Kidney epithelial cell (primary cell): ENCODE data around the gene DSTYK. TPM values are rescaled to one million over a fixed set of nuclear protein-coding genes. Genes with fewer than 3 reads are reported as not detected.

Source experiments
- DNase-seq: peaks from one replicate; pipeline ENCODE4 v3.0.0-alpha.2; 2010; ENCODE audit warnings: low read depth
- H3K27me3 ChIP-seq: 2 replicates; pipeline ENCODE4 v1.6.0; 2011; ENCODE audit warnings: low read length; ENCODE audit not compliant: control insufficient read depth, insufficient read depth
- H3K36me3 ChIP-seq: 2 replicates; pipeline ENCODE4 v1.5.1; 2011; ENCODE audit warnings: low read length; ENCODE audit not compliant: control insufficient read depth, insufficient read depth
- H3K4me3 ChIP-seq: 2 replicates; pipeline ENCODE4 v1.5.1; 2011; ENCODE audit warnings: low read depth, mild to moderate bottlenecking, control low read depth, low read length
- total RNA-seq: library from RNA; depleted of rRNA; stranded (reverse); fragments of >200 nt; gene quantifications from 2 replicates; pipeline ENCODE4 v1.2.3, GENCODE V29; 2015
- TF ChIP-seq, protein P1 (sequence below): IDR thresholded peaks from 2 replicates; pipeline ENCODE4 v1.5.1; 2011; ENCODE audit warnings: mild to moderate bottlenecking, moderate library complexity, low read length, control low read depth, inconsistent platforms; ENCODE audit not compliant: insufficient read depth, poor library complexity, severe bottlenecking

The DSTYK gene
- total RNA-seq, 1 donor from 2014 or later = 13.8 TPM

DNA sequence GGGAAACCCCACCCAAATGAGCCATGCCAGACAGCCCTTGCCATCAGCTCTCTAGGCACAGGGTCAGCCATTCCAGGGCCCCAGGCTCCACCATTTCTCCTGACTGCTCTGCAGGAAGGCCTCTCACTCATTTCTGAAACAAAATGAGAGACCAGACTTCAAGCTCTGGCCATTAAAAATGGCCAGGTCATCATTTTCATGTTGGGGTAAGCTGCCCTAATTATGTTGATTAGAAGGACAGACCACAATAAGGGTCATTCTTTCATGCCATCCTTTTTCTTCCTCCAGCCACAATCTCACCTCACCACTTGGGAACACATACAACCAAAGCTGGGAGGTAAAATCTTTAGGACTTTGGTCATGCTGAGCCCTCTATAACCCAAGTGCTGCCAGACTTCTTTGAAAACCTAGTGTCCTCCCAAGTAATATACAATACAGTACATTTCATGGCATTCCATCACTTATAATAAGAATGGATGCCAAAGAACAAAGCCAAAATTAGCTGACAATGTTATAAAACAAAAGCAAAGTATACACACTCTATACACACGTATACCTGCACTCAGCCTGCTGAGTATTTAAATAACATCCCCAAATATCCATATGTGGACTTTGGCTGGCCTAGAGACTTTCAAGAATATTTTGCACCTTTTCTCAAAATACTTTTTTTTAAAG, 67.3 kb downstream of the DSTYK start:
- TF ChIP-seq, protein P1, sequence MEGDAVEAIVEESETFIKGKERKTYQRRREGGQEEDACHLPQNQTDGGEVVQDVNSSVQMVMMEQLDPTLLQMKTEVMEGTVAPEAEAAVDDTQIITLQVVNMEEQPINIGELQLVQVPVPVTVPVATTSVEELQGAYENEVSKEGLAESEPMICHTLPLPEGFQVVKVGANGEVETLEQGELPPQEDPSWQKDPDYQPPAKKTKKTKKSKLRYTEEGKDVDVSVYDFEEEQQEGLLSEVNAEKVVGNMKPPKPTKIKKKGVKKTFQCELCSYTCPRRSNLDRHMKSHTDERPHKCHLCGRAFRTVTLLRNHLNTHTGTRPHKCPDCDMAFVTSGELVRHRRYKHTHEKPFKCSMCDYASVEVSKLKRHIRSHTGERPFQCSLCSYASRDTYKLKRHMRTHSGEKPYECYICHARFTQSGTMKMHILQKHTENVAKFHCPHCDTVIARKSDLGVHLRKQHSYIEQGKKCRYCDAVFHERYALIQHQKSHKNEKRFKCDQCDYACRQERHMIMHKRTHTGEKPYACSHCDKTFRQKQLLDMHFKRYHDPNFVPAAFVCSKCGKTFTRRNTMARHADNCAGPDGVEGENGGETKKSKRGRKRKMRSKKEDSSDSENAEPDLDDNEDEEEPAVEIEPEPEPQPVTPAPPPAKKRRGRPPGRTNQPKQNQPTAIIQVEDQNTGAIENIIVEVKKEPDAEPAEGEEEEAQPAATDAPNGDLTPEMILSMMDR = no peak
- DNase-seq = no peak
- Histone ChIP-seq H3K27me3 (no peaks in the 10 kb centered on the region), H3K4me3 (no peak overlapping the region), H3K36me3 (no peaks in the 10 kb centered on the region)

DNA sequence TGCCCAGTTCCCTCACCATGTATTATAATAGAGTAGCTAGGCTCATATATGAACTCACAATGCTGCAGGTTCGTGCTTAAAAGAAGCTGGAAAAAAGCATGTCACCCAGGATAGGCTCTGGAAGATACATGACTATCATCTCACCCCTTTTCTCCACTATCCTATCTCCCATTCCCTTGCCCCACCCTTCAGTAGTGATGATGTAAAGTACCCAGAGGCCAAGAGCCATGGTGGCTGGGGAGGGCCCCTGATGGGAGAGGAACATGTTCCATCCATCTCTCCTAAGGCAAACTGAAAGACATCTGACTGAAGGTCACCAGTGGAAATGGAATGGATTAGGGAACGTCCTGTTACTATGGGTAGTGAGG, 69.4 kb downstream of the DSTYK start:
- H3K4me3 ChIP-seq = no peak overlapping the region
- no peaks in the 10 kb centered on the region for H3K36me3 ChIP-seq
- DNase-seq = no peak
- TF ChIP-seq, protein P1 = no peak
- no peaks in the 10 kb centered on the region for H3K27me3 ChIP-seq

DNA sequence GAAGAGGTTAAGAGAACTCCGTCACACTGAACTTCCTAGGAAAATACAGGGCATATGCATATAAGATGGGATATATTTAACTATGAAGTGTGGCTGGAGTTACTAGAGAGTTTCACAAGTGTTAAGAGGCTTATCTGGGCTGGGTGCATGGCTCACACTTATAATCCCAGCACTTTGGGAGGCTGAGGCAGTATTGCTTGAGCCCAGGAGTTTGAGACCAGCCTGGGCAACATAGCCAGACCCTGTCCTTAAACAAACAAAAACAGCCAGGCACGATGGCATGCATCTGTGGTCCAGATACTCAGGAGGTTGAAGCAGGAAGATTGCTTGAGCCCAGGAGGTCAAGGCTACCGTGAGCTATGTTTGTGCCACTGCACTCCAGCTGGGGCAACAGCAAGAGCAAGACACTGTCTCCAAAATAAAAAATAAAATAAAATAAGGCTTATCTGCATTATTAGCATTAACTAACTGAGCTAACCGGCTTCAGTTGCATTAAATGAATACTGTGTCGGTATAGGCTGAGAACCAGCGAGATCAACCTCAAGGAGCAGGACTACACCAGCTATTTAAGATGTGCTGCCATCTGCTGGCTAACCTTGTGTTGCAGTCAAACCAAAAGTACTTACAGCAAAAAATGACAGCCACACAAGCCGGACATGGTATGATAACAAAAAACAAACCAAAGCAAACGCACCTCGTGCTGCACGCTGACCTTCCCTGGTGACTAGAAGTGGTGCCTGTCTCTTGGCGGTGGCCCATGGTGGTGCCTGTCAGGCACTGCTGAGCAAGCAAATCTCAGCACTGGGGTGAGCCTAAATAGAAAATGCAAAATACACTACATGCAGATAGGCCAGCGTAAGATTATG, 70.0 kb downstream of the DSTYK start:
- Histone ChIP-seq H3K27me3 (no peaks in the 10 kb centered on the region), H3K4me3 (no peak overlapping the region), H3K36me3 (no peaks in the 10 kb centered on the region)
- DNase-seq = peak; percentile 34
- TF ChIP-seq, protein P1 = peak; percentile 74

DNA sequence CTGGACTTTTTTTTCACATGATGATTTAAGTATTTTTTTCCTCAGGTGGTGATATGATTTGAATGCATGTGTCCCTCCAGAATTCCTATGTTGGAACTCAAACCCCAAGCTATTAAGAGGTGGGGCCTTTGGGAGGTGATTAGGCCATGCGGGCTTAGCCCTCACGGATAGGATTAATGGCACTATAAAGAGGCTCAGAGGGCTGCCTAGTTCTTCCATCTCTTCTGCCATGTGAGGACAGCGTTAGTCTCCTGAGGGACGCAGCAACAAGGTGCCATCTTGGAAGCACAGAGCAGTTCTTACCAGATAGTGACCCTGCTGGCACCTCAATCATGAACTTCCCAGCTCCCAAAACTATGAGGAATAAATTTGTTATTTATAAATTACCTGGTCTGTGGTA, 71.4 kb downstream of the DSTYK start:
- no peak overlapping the region for H3K4me3 ChIP-seq
- H3K27me3 ChIP-seq = no peaks in the 10 kb centered on the region
- no peaks in the 10 kb centered on the region for H3K36me3 ChIP-seq
- TF ChIP-seq, protein P1 = no peak
- DNase-seq = no peak

DNA sequence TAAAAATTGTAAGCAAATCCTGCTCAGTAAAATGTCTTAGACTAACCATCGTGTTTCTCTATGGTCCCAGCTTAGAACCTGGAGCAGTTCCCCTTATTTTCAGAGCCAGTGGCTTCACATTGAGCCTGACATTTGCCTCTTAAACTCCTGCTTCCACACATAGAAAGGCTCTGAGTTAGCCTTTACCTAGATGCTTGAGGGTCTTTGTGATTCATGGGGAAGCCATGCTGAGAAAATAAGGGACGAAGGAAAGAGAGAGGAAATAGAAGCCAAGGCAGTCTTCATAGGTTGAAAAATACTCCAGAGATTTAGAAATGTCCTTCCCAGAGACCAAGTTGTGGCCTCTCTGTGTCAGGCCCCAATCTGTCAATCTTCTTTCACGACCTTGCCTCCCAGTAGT, 73.6 kb downstream of the DSTYK start:
- Histone ChIP-seq H3K27me3 (no peaks in the 10 kb centered on the region), H3K36me3 (no peaks in the 10 kb centered on the region), H3K4me3 (no peak overlapping the region)
- DNase-seq = no peak
- TF ChIP-seq, protein P1 = no peak
